ENCODE data around the gene RARRES1. TPM values are rescaled to one million over a fixed set of nuclear protein-coding genes. Genes with fewer than 3 reads are reported as not detected.

The RARRES1 gene
- total RNA-seq, 1 experiment from 2014 or later: 0.81 TPM

DNA sequence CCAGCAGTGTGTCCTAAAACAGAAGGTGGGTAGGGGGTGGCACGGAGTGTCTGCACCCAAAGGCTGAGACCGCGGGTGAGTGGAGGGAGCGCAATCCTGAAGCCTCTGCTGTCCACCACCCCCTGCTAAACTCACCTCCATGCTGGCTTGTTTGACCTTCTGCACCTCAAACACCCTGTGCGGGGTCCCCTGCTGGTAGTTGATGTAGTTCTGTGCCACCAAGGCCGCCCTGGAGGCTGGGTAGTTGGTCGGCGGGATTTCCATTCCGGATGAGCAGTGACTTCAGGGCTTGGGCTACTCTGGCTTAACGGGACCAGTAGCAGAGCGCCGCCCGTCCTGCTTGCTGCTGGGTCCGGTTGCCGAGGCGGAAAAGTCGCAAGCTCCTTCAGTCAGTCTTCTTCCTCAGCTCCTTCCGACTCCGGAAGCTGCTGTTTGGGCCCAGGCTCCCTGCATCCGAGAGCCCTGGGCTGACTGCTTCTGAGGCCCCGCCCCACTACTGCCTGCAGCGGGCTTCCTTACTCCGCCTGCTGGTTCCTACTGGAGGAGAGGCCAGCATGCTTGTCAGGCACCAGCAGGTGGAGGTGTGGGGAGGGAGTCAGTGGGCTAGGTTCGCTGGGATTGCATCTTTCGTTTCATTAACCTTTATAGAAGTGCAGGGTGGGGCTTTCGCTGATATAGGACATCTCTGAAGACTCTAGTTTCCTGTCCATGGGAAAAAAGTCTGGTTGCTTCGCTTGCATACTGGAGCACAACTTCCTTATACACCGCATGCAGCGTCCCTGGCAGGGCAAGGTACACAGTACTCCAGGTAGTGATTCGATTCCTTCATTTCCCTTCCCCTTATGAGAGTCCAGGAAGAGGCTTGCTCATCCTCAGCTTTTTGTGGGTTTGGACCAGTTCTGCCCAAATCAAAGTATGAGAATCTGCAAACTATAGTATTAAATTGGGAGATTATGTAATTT, 59.8 kb downstream of the RARRES1 start, which contains the start of gene LXN:
LXN (minus strand) TSS at position 434 of the 962 bp plus-strand sequence; CDS start at position 264, 170 bp downstream.
- no peaks in the 10 kb centered on the region for H3K9me3 Mint-ChIP-seq

More for the DNA sequence above, 59.8 kb downstream of the RARRES1 start, which contains the start of gene LXN:
- no peaks in the 10 kb centered on the region for H3K79me2 ChIP-seq (ENCODE audit: insufficient read depth, low read length)
- no peak within 1 kb of the TSS for H4K8ac ChIP-seq (replicated peaks; ENCODE audit: insufficient read length, low read depth, low read length)
- H3K27ac ChIP-seq (ENCODE audit: insufficient read length, low read depth, low read length): peak within 1 kb of the TSS; percentile 18
- TF ChIP-seq CTCF (conservative IDR thresholded peaks at IDR 0.05): peak; percentile 80
- H2AFZ ChIP-seq (ENCODE audit: low read length): no peak within 1 kb of the TSS
- H3K4ac ChIP-seq (ENCODE audit: low read depth, low read length): no peak within 1 kb of the TSS
- no peaks in the 10 kb centered on the region for H3K79me1 ChIP-seq (ENCODE audit: insufficient read depth, low read depth, low read length, poor library complexity, severe bottlenecking)
- peak within 1 kb of the TSS; percentile 27 for H3K9ac ChIP-seq (ENCODE audit: extremely low read depth, insufficient read length, low read length)
- peak; percentile 97 for DNase-seq
- no peak within 1 kb of the TSS for H3K56ac ChIP-seq (ENCODE audit: insufficient read length, low read depth, low read length)
- H3K23me2 ChIP-seq (ENCODE audit: insufficient read length, low read depth, low read length, poor library complexity, severe bottlenecking): peaks cover 13% of the 10 kb centered on the region
- no peaks in the 10 kb centered on the region for H3K9me3 ChIP-seq (ENCODE audit: control insufficient read depth, low read depth, low read length)
- H3K4me2 ChIP-seq (ENCODE audit: insufficient read depth, insufficient read length, low read length): peak within 1 kb of the TSS; percentile 82
- peak within 1 kb of the TSS; percentile 64 for H3K14ac ChIP-seq (ENCODE audit: insufficient read depth, low read length)
- H2AK5ac ChIP-seq (ENCODE audit: insufficient read length, low read length): no peak within 1 kb of the TSS
- no peak within 1 kb of the TSS for H3T11ph ChIP-seq (ENCODE audit: low read length)
- no peak within 1 kb of the TSS for H4K5ac ChIP-seq (ENCODE audit: insufficient read length, low read depth, low read length)
- Mint-ChIP-seq H3K27me3 (ENCODE audit: low read depth) (no peaks in the 10 kb centered on the region), H3K4me3 (peak within 1 kb of the TSS; percentile 85 to 92), H3K36me3 (ENCODE audit: insufficient read depth in 1 of 3, low read depth in 3 of 3) (peaks cover 0 to 16% (median 3%) of the 10 kb centered on the region in 3 experiments; a peak in 6 of 7 replicates), H3K4me1 (peaks cover 9 to 14% of the 10 kb centered on the region in 2 experiments), H3K27ac (peak within 1 kb of the TSS; percentile 79 to 94 (median 87); a peak in 6 of 7 replicates)
- H4K91ac ChIP-seq (ENCODE audit: insufficient read length, low read depth, low read length): no peak within 1 kb of the TSS
- no peak within 1 kb of the TSS for H2BK120ac ChIP-seq (ENCODE audit: low read depth, low read length, poor library complexity, severe bottlenecking)
- no peaks in the 10 kb centered on the region; the same call in 1 of the 2 replicates for H3K4me1 ChIP-seq (ENCODE audit: insufficient read depth, low read length)
- no peak within 1 kb of the TSS for H3K23ac ChIP-seq (ENCODE audit: insufficient read length, low read depth, low read length)
- H3K27me3 ChIP-seq (ENCODE audit: insufficient read depth, low read length): no peaks in the 10 kb centered on the region
- no CpG with 5 or more reads among the region's 30 CpGs for WGBS (ENCODE audit: extremely low coverage, insufficient read length, low lambda C conversion rate)
- H2BK5ac ChIP-seq (ENCODE audit: insufficient read length, low read length): no peak within 1 kb of the TSS
- H4K20me1 ChIP-seq (ENCODE audit: control insufficient read depth, insufficient read depth, insufficient read length): no peaks in the 10 kb centered on the region
- peak within 1 kb of the TSS; percentile 6 for H3K18ac ChIP-seq (ENCODE audit: insufficient read length, low read depth, low read length)
- no peak within 1 kb of the TSS for H2BK15ac ChIP-seq (ENCODE audit: low read depth, low read length)
- H2BK12ac ChIP-seq (ENCODE audit: insufficient read length, low read depth, low read length): no peak within 1 kb of the TSS
- no peak within 1 kb of the TSS for H2BK20ac ChIP-seq (ENCODE audit: low read depth, low read length, poor library complexity, severe bottlenecking)

All from H9 (cell line).